ENCODE results near the gene CREB5.

The CREB5 gene

GRCh38 chr7:28792858-28793257, 380.5 kb downstream of the CREB5 start:
- DNase-seq = no peak
- Histone ChIP-seq H3K9me3 (ENCODE audit: severe bottlenecking) (no peaks in the 10 kb centered on the region), H3K4me3 (ENCODE audit: low read depth, low read length) (no peak overlapping the region), H3K27ac (no peak overlapping the region), H3K27me3 (ENCODE audit: insufficient read depth, low read depth, severe bottlenecking) (peaks cover 64% of the 10 kb centered on the region), H3K36me3 (no peaks in the 10 kb centered on the region)
- TF ChIP-seq CTCF (IDR thresholded peaks at IDR 0.05; ENCODE audit: low read depth, low read length) = no peak

- H3K9me3 ChIP-seq (ENCODE audit: severe bottlenecking) = no peaks in the 10 kb centered on the region
- no peak overlapping the region for H3K4me3 ChIP-seq (ENCODE audit: low read depth, low read length)
- peaks cover 64% of the 10 kb centered on the region for H3K27me3 ChIP-seq (ENCODE audit: insufficient read depth, low read depth, severe bottlenecking)
- no peak for DNase-seq
- no peak overlapping the region for H3K27ac ChIP-seq
- TF ChIP-seq CTCF (IDR thresholded peaks at IDR 0.05; ENCODE audit: low read depth, low read length) = no peak
- no peaks in the 10 kb centered on the region for H3K36me3 ChIP-seq
Measured at GRCh38 chr7:28793381-28794085, 381.2 kb downstream of the CREB5 start.

GRCh38 chr7:28798274-28798673, 386.0 kb downstream of the CREB5 start:
- H3K9me3 ChIP-seq (ENCODE audit: severe bottlenecking) = no peaks in the 10 kb centered on the region
- no peak overlapping the region for H3K4me3 ChIP-seq (ENCODE audit: low read depth, low read length)
- H3K27me3 ChIP-seq (ENCODE audit: insufficient read depth, low read depth, severe bottlenecking) = peaks cover 60% of the 10 kb centered on the region
- DNase-seq = no peak
- no peaks in the 10 kb centered on the region for H3K36me3 ChIP-seq
- no peak overlapping the region for H3K27ac ChIP-seq
- TF ChIP-seq CTCF (IDR thresholded peaks at IDR 0.05; ENCODE audit: low read depth, low read length) = no peak

- Histone ChIP-seq H3K27me3 (ENCODE audit: insufficient read depth, low read depth, severe bottlenecking) (peaks cover 50% of the 10 kb centered on the region), H3K9me3 (ENCODE audit: severe bottlenecking) (no peaks in the 10 kb centered on the region), H3K27ac (no peak overlapping the region), H3K4me3 (ENCODE audit: low read depth, low read length) (no peak overlapping the region), H3K36me3 (no peaks in the 10 kb centered on the region)
- TF ChIP-seq CTCF (IDR thresholded peaks at IDR 0.05; ENCODE audit: low read depth, low read length) = no peak
- no peak for DNase-seq
Measured at GRCh38 chr7:28799619-28800018, 387.3 kb downstream of the CREB5 start.

- Histone ChIP-seq H3K27ac (no peak overlapping the region), H3K27me3 (ENCODE audit: insufficient read depth, low read depth, severe bottlenecking) (peaks cover 46% of the 10 kb centered on the region), H3K36me3 (no peaks in the 10 kb centered on the region), H3K9me3 (ENCODE audit: severe bottlenecking) (no peaks in the 10 kb centered on the region), H3K4me3 (ENCODE audit: low read depth, low read length) (no peak overlapping the region)
- no peak for DNase-seq
- no peak for TF ChIP-seq CTCF (IDR thresholded peaks at IDR 0.05; ENCODE audit: low read depth, low read length)
Measured at GRCh38 chr7:28800150-28800549, 387.8 kb downstream of the CREB5 start.

- no peak for DNase-seq
- Histone ChIP-seq H3K9me3 (ENCODE audit: severe bottlenecking) (no peaks in the 10 kb centered on the region), H3K27ac (no peak overlapping the region), H3K27me3 (ENCODE audit: insufficient read depth, low read depth, severe bottlenecking) (peaks cover 60% of the 10 kb centered on the region), H3K4me3 (ENCODE audit: low read depth, low read length) (no peak overlapping the region), H3K36me3 (no peaks in the 10 kb centered on the region)
- no peak for TF ChIP-seq CTCF (IDR thresholded peaks at IDR 0.05; ENCODE audit: low read depth, low read length)
Measured at GRCh38 chr7:28802450-28802849, 390.1 kb downstream of the CREB5 start.
